HepG2 (cell line): ENCODE measurements around the gene SLC9A9.

Experiments
- EP300 ChIP-seq, 3 experiments: sonication (generic) in 1 of 3; formaldehyde crosslinking in 1 of 3; IDR thresholded peaks; 2 replicates each; pipeline versions ENCODE4 v1.5.1 to v1.6.1; 2011 to 2020; ENCODE audit warnings: low read depth in 2 of 3, low read length in 2 of 3, borderline replicate concordance in 1 of 3, improper control_type of control experiment in 1 of 3, mild to moderate bottlenecking in 1 of 3, missing genetic modification reagents in 1 of 3, moderate library complexity in 1 of 3
- MAFK ChIP-seq, 2 experiments: IDR thresholded peaks in 1 of 2; conservative IDR thresholded peaks in 1 of 2; 2 replicates each; pipeline ENCODE4 v1.6.1; 2011; ENCODE audit warnings: improper control_type of control experiment in 2 of 2, low read length in 2 of 2
- MXI1 ChIP-seq: IDR thresholded peaks from 3 replicates; pipeline ENCODE4 v1.6.1; 2012; ENCODE audit warnings: low read depth, low read length, inconsistent platforms, borderline replicate concordance
- NFYB ChIP-seq: sonication (generic); formaldehyde crosslinking; IDR thresholded peaks from 2 replicates; pipeline ENCODE4 v1.4.0; 2020; ENCODE audit warnings: missing genetic modification reagents
- POLR2AphosphoS5 ChIP-seq: IDR thresholded peaks from 2 replicates; pipeline ENCODE4 v1.6.1; 2012; ENCODE audit warnings: low read depth, low read length
- RAD21 ChIP-seq: fragments of 450-650 bp; formaldehyde crosslinking; IDR thresholded peaks from 2 replicates; pipeline ENCODE4 v1.5.0; 2020; ENCODE audit warnings: mild to moderate bottlenecking
- ZNF121 ChIP-seq: sonication (generic); formaldehyde crosslinking; IDR thresholded peaks from 2 replicates; pipeline ENCODE4 v1.5.0; 2020; ENCODE audit warnings: mild to moderate bottlenecking, missing genetic modification reagents
- ZSCAN9 ChIP-seq: IDR thresholded peaks from 2 replicates; pipeline ENCODE4 v1.6.1; 2016; ENCODE audit warnings: borderline replicate concordance
- ZZZ3 ChIP-seq: sonication (generic); formaldehyde crosslinking; IDR thresholded peaks from 2 replicates; pipeline ENCODE4 v1.4.0; 2020; ENCODE audit warnings: missing genetic modification reagents, mild to moderate bottlenecking, borderline replicate concordance
- TF ChIP-seq, protein P1 (sequence below): sonication (generic); formaldehyde crosslinking; IDR thresholded peaks from 2 replicates; pipeline ENCODE4 v1.5.0; 2020; ENCODE audit warnings: mild to moderate bottlenecking, missing genetic modification reagents, moderate library complexity
- TF ChIP-seq, protein P2 (sequence below): sonication (generic); formaldehyde crosslinking; IDR thresholded peaks from 2 replicates; pipeline ENCODE4 v1.4.0; 2020; ENCODE audit warnings: mild to moderate bottlenecking, missing genetic modification reagents
- TF ChIP-seq, protein P3 (sequence below): sonication (generic); formaldehyde crosslinking; IDR thresholded peaks from 2 replicates; pipeline ENCODE4 v1.4.0; 2020; ENCODE audit warnings: low read depth, mild to moderate bottlenecking, missing genetic modification reagents

DNA sequence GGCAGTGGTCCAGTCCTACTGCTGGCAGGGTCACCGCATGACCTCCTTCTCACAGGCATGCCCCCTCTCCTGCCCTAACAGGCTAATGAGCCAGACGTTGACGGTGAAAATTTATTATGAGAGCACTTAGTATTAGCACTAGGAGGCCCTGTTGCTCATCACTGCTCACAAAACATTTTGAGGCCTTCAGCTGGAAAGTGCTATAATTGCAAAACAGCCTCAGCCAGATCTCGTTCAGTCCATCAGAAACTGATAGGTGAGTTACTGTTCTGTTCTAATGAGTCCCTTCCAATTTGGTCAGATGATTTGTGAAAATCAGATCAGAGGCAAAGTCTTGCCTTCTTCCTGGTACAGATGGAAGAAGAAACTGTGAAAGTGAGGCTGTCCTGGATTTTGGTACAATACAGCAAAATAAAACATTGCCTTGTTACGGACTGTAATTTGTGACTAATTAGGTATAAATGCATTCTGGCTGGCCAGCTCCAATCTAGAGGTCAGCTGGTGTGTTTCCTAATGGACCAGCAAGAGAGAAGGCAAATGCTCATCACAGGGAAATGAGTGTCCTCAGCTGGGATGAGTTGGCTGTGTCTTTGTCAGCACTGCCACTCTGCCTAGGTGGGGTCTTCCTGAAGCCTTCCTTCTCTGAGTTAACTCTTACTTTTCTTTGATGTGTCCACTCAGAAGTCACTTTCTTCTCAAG, 411.9 kb downstream of the SLC9A9 start:
- TF ChIP-seq MAFK (conservative IDR thresholded peaks at IDR 0.05 in 1 of 2, IDR thresholded peaks at IDR 0.05 in 1 of 2; ENCODE audit: low read length in 2 of 2) (no peak), ZNF121 (CRISPR knock-in tag) (no peak), POLR2AphosphoS5 (no peak), EP300 (IDR thresholded peaks at IDR 0.05; ENCODE audit: low read depth in 2 of 2, low read length in 2 of 2) (no peak), EP300 (CRISPR knock-in tag; IDR thresholded peaks at IDR 0.05; ENCODE audit: borderline replicate concordance) (no peak), ZZZ3 (CRISPR knock-in tag) (no peak), RAD21 (CRISPR knock-in tag) (no peak), ZSCAN9 (CRISPR knock-in tag) (no peak), NFYB (no peak), MXI1 (no peak)
- TF ChIP-seq, protein P1, sequence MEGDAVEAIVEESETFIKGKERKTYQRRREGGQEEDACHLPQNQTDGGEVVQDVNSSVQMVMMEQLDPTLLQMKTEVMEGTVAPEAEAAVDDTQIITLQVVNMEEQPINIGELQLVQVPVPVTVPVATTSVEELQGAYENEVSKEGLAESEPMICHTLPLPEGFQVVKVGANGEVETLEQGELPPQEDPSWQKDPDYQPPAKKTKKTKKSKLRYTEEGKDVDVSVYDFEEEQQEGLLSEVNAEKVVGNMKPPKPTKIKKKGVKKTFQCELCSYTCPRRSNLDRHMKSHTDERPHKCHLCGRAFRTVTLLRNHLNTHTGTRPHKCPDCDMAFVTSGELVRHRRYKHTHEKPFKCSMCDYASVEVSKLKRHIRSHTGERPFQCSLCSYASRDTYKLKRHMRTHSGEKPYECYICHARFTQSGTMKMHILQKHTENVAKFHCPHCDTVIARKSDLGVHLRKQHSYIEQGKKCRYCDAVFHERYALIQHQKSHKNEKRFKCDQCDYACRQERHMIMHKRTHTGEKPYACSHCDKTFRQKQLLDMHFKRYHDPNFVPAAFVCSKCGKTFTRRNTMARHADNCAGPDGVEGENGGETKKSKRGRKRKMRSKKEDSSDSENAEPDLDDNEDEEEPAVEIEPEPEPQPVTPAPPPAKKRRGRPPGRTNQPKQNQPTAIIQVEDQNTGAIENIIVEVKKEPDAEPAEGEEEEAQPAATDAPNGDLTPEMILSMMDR = no peak
- TF ChIP-seq, protein P2, sequence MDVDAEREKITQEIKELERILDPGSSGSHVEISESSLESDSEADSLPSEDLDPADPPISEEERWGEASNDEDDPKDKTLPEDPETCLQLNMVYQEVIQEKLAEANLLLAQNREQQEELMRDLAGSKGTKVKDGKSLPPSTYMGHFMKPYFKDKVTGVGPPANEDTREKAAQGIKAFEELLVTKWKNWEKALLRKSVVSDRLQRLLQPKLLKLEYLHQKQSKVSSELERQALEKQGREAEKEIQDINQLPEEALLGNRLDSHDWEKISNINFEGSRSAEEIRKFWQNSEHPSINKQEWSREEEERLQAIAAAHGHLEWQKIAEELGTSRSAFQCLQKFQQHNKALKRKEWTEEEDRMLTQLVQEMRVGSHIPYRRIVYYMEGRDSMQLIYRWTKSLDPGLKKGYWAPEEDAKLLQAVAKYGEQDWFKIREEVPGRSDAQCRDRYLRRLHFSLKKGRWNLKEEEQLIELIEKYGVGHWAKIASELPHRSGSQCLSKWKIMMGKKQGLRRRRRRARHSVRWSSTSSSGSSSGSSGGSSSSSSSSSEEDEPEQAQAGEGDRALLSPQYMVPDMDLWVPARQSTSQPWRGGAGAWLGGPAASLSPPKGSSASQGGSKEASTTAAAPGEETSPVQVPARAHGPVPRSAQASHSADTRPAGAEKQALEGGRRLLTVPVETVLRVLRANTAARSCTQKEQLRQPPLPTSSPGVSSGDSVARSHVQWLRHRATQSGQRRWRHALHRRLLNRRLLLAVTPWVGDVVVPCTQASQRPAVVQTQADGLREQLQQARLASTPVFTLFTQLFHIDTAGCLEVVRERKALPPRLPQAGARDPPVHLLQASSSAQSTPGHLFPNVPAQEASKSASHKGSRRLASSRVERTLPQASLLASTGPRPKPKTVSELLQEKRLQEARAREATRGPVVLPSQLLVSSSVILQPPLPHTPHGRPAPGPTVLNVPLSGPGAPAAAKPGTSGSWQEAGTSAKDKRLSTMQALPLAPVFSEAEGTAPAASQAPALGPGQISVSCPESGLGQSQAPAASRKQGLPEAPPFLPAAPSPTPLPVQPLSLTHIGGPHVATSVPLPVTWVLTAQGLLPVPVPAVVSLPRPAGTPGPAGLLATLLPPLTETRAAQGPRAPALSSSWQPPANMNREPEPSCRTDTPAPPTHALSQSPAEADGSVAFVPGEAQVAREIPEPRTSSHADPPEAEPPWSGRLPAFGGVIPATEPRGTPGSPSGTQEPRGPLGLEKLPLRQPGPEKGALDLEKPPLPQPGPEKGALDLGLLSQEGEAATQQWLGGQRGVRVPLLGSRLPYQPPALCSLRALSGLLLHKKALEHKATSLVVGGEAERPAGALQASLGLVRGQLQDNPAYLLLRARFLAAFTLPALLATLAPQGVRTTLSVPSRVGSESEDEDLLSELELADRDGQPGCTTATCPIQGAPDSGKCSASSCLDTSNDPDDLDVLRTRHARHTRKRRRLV = no peak
- TF ChIP-seq, protein P3, sequence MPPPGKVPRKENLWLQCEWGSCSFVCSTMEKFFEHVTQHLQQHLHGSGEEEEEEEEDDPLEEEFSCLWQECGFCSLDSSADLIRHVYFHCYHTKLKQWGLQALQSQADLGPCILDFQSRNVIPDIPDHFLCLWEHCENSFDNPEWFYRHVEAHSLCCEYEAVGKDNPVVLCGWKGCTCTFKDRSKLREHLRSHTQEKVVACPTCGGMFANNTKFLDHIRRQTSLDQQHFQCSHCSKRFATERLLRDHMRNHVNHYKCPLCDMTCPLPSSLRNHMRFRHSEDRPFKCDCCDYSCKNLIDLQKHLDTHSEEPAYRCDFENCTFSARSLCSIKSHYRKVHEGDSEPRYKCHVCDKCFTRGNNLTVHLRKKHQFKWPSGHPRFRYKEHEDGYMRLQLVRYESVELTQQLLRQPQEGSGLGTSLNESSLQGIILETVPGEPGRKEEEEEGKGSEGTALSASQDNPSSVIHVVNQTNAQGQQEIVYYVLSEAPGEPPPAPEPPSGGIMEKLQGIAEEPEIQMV (CRISPR knock-in tag) = no peak
